Renal cortex interstitium (tissue), 11 donors: ENCODE data around the gene TOX2. TPM values are rescaled to one million over a fixed set of nuclear protein-coding genes. Genes with fewer than 3 reads are reported as not detected.

ENCODE experiments used
- DNase-seq, 11 donors: peaks; one replicate each; pipeline ENCODE4 v3.0.0-alpha.2; 2013; ENCODE audit warnings: low read depth in 9 of 11, low spot score in 4 of 11; ENCODE audit errors: extremely low read depth in 1 of 11
- polyA plus RNA-seq, 3 donors: library from polyadenylated mRNA; unstranded; fragments of 120-200 nt; gene quantifications; one replicate each; pipeline ENCODE4 v1.2.1, GENCODE V29; 2013; ENCODE audit not compliant: insufficient read length in 3 of 3

TOX2 gene
- polyA plus RNA-seq, 3 donors = 2.7 to 4.7 (median 4.2) TPM

GRCh38 chr20:43911066-43911465 lies 3.6 kb upstream of the TOX2 start:
- no peak for DNase-seq

GRCh38 chr20:43913291-43914025 lies 1.2 kb upstream of the TOX2 start:
- no peak for DNase-seq

GRCh38 chr20:43915211-43916072 lies 790 bp downstream of the TOX2 start:
- DNase-seq = no peak

GRCh38 chr20:43916073-43916880 lies 1.6 kb downstream of the TOX2 start:
- no peak for DNase-seq

- DNase-seq = no peak
Observed at GRCh38 chr20:43916881-43917371, 2.3 kb downstream of the TOX2 start.

- no peak for DNase-seq
Observed at GRCh38 chr20:43917380-43917779, 2.7 kb downstream of the TOX2 start.

- no peak for DNase-seq
Observed at GRCh38 chr20:43919686-43920403, 5.2 kb downstream of the TOX2 start.

GRCh38 chr20:43920797-43921196 lies 6.1 kb downstream of the TOX2 start:
- DNase-seq = no peak

GRCh38 chr20:43921227-43921780 lies 6.7 kb downstream of the TOX2 start:
- no peak for DNase-seq

GRCh38 chr20:43922614-43923013 lies 8.0 kb downstream of the TOX2 start:
- no peak for DNase-seq

GRCh38 chr20:43923322-43923721 lies 8.7 kb downstream of the TOX2 start:
- DNase-seq = no peak

GRCh38 chr20:43923917-43924316 lies 9.3 kb downstream of the TOX2 start:
- DNase-seq = no peak

GRCh38 chr20:43925215-43925614 lies 10.6 kb downstream of the TOX2 start:
- no peak for DNase-seq

GRCh38 chr20:43925801-43926200 lies 11.1 kb downstream of the TOX2 start:
- no peak for DNase-seq

GRCh38 chr20:43926287-43927050 lies 11.8 kb downstream of the TOX2 start:
- DNase-seq = no peak

- DNase-seq = no peak
Observed at GRCh38 chr20:43931976-43932375, 17.3 kb downstream of the TOX2 start.

GRCh38 chr20:43934833-43935232 lies 20.2 kb downstream of the TOX2 start:
- DNase-seq = no peak
